Tibial artery (tissue), 4 donors: Measurements from ENCODE around the gene ZMYM2.

ENCODE experiments used
- DNase-seq, 2 donors: peaks; one replicate each; pipeline ENCODE4 v3.0.0-alpha.2; 2019
- H3K27ac ChIP-seq, 2 donors: fragments of 200-600 bp; sonication (generic) in 1 of 2; 1 replicate in 1 of 2; 2 replicates in 1 of 2; pipeline ENCODE4 v1.5.1; 2018 to 2019; ENCODE audit warnings: mild to moderate bottlenecking in 1 of 2
- H3K27me3 ChIP-seq, 2 donors: fragments of 200-600 bp; sonication (generic) in 1 of 2; one replicate each; pipeline versions ENCODE4 v1.5.1 to v1.6.0; 2016 to 2019
- H3K36me3 ChIP-seq, 3 donors: fragments of 200-600 bp; sonication (generic) in 2 of 3; one replicate each; pipeline ENCODE4 v1.5.1; 2016 to 2019; ENCODE audit warnings: mild to moderate bottlenecking in 2 of 3
- H3K4me1 ChIP-seq, 4 donors: fragments of 200-600 bp; sonication (generic) in 2 of 4; 1 replicate in 3 of 4; 2 replicates in 1 of 4; pipeline ENCODE4 v1.5.1; 2016 to 2019
- H3K4me3 ChIP-seq, 2 donors: fragments of 200-600 bp; sonication (generic) in 1 of 2; 1 replicate in 1 of 2; 2 replicates in 1 of 2; pipeline ENCODE4 v1.5.1; 2018 to 2019; ENCODE audit warnings: mild to moderate bottlenecking in 2 of 2
- H3K9me3 ChIP-seq, 3 donors: fragments of 200-600 bp; sonication (generic) in 1 of 3; one replicate each; pipeline ENCODE4 v1.5.1; 2016 to 2019
- CTCF ChIP-seq, 2 experiments: fragments of 200-600 bp in 1 of 2; fragments of 450-650 bp in 1 of 2; IDR thresholded peaks; one replicate each; pipeline ENCODE4 v1.5.1; 2017 to 2019; ENCODE audit warnings: antibody characterized with exemption in 2 of 2, mild to moderate bottlenecking in 1 of 2, moderate library complexity in 1 of 2
- intact Hi-C: fragments of 100-400 bp; cut with DNase I; formaldehyde crosslinking; loops from one replicate; pipeline ENCODE4 v1.15.0; 2023; ENCODE audit warnings: low total_unique reads

ZMYM2 gene

DNA sequence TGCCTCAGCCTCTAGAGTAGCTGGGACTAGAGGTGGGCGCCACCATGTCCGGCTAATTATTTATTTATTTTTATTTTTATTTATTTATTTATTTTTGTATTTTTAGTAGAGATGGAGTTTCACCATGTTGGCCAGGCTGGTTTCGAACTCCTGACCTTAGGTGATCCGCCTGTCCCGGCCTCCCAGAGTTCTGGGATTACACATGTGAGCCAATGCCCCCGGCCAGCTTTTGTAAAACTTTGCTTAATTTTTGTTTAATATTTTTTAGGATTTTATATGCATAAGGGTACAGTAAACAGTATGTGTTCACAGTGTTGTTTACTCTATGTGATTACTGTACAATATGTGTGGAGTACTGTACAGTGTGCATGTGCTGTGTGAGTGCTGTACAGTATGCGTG is 98.7 kb downstream of the ZMYM2 start:
- Histone ChIP-seq H3K9me3 (no peaks in the 10 kb centered on the region), H3K27me3 (no peaks in the 10 kb centered on the region), H3K36me3 (peaks cover 35 to 78% (median 41%) of the 10 kb centered on the region in 3 donors), H3K4me1 (no peaks in the 10 kb centered on the region), H3K27ac (no peak overlapping the region), H3K4me3 (no peak overlapping the region)
- DNase-seq, result no peak
- TF ChIP-seq CTCF (IDR thresholded peaks at IDR 0.05), result no peak
- intact Hi-C loops, result no loop called here

GRCh38 chr13:20057963-20058362 is 99.4 kb downstream of the ZMYM2 start:
- Histone ChIP-seq H3K36me3 (peaks cover 43 to 83% (median 45%) of the 10 kb centered on the region in 3 donors), H3K27ac (no peak overlapping the region), H3K4me3 (no peak overlapping the region), H3K27me3 (no peaks in the 10 kb centered on the region), H3K9me3 (no peaks in the 10 kb centered on the region), H3K4me1 (no peaks in the 10 kb centered on the region)
- no peak for DNase-seq
- intact Hi-C loops, result no loop called here
- no peak for TF ChIP-seq CTCF (IDR thresholded peaks at IDR 0.05)

- Histone ChIP-seq H3K27ac (no peak overlapping the region), H3K27me3 (no peaks in the 10 kb centered on the region), H3K36me3 (peaks cover 47 to 83% (median 47%) of the 10 kb centered on the region in 3 donors), H3K4me3 (no peak overlapping the region), H3K4me1 (no peaks in the 10 kb centered on the region), H3K9me3 (no peaks in the 10 kb centered on the region)
- no peak for TF ChIP-seq CTCF (IDR thresholded peaks at IDR 0.05)
- intact Hi-C loops, result no loop called here
- DNase-seq, result no peak
Observed at GRCh38 chr13:20058476-20058875, 99.9 kb downstream of the ZMYM2 start.

DNA sequence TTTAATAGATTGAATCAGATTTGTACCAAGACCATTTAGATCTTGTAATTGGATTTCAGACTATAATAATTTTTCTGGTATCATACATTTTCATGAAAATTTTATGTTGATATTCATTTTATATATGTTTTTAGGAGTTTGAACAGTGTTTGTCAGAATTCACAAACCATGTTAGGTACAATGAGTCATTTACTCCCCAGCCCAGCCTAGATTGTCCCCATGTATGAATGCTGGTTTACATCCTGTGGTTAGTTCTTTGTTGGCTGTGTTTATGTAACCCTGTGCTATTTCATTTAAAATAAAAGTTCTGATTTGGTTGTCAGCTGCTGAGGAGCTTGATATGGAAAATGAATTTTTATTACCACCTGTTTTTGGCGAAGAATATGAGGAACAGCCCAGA is 105.6 kb downstream of the ZMYM2 start:
- intact Hi-C loops, result no loop called here
- peaks cover 57 to 85% (median 80%) of the 10 kb centered on the region in 3 donors for H3K36me3 ChIP-seq

GRCh38 chr13:20065516-20065915 is 107.0 kb downstream of the ZMYM2 start:
- intact Hi-C loops, result no loop called here
- peaks cover 44 to 80% (median 71%) of the 10 kb centered on the region in 3 donors for H3K36me3 ChIP-seq

More for the DNA sequence above, 105.6 kb downstream of the ZMYM2 start:
- Histone ChIP-seq H3K27ac (no peak overlapping the region), H3K27me3 (no peaks in the 10 kb centered on the region), H3K9me3 (no peaks in the 10 kb centered on the region), H3K4me1 (no peaks in the 10 kb centered on the region), H3K4me3 (no peak overlapping the region)
- DNase-seq, result no peak
- no peak for TF ChIP-seq CTCF (IDR thresholded peaks at IDR 0.05)

More at GRCh38 chr13:20065516-20065915, 107.0 kb downstream of the ZMYM2 start:
- Histone ChIP-seq H3K27me3 (no peaks in the 10 kb centered on the region), H3K27ac (no peak overlapping the region), H3K4me1 (no peaks in the 10 kb centered on the region), H3K4me3 (no peak overlapping the region), H3K9me3 (no peaks in the 10 kb centered on the region)
- DNase-seq, result no peak
- no peak for TF ChIP-seq CTCF (IDR thresholded peaks at IDR 0.05)
